KMS-11 (cell line): ENCODE results near the gene OR2T6.

Experiments used
- H2AFZ ChIP-seq: fragments of 200-600 bp; sonication (generic); 2 replicates; pipeline ENCODE4 v1.6.1; 2016; ENCODE audit warnings: antibody characterized with exemption, mixed run types, low read depth
- H3K27ac ChIP-seq: fragments of 200-600 bp; sonication (generic); 2 replicates; pipeline ENCODE4 v1.6.1; 2016; ENCODE audit warnings: mild to moderate bottlenecking, mixed run types
- H3K27me3 ChIP-seq: fragments of 200-600 bp; sonication (generic); 2 replicates; pipeline ENCODE4 v1.6.1; 2017; ENCODE audit warnings: mild to moderate bottlenecking, low read depth, mixed run types, moderate library complexity; ENCODE audit not compliant: insufficient read depth
- H3K36me3 ChIP-seq: fragments of 200-600 bp; sonication (generic); 2 replicates; pipeline ENCODE4 v1.6.1; 2017; ENCODE audit warnings: mild to moderate bottlenecking, mixed run types; ENCODE audit not compliant: insufficient read depth
- H3K4me1 ChIP-seq: fragments of 200-600 bp; sonication (generic); 2 replicates; pipeline ENCODE4 v1.6.1; 2016; ENCODE audit warnings: mild to moderate bottlenecking, low read depth, mixed run types; ENCODE audit not compliant: poor library complexity, severe bottlenecking
- H3K4me2 ChIP-seq: fragments of 200-600 bp; sonication (generic); 2 replicates; pipeline ENCODE4 v1.7.0; 2016; ENCODE audit warnings: mild to moderate bottlenecking, mixed run types
- H3K4me3 ChIP-seq: fragments of 200-600 bp; sonication (generic); IDR thresholded peaks from 2 replicates; pipeline ENCODE4 v1.6.1; 2017; ENCODE audit warnings: low read depth, low read length, mixed read lengths; ENCODE audit not compliant: insufficient read depth
- H3K79me2 ChIP-seq: fragments of 200-600 bp; sonication (generic); 2 replicates; pipeline ENCODE4 v1.6.1; 2016; ENCODE audit warnings: low read depth, mixed run types; ENCODE audit not compliant: insufficient read depth
- H3K9ac ChIP-seq: fragments of 200-600 bp; sonication (generic); 2 replicates; pipeline ENCODE4 v1.6.1; 2016; ENCODE audit warnings: mild to moderate bottlenecking, mixed run types
- H4K20me1 ChIP-seq: fragments of 200-600 bp; sonication (generic); 2 replicates; pipeline ENCODE4 v1.6.1; 2016; ENCODE audit warnings: mild to moderate bottlenecking, mixed run types; ENCODE audit not compliant: insufficient read depth
- TF ChIP-seq, protein P1 (sequence below): fragments of 200-600 bp; sonication (generic); conservative IDR thresholded peaks from 2 replicates; pipeline ENCODE4 v1.6.1; 2017; ENCODE audit warnings: low read depth, mild to moderate bottlenecking, antibody characterized with exemption, low read length, moderate library complexity, mixed read lengths

Gene OR2T6

DNA sequence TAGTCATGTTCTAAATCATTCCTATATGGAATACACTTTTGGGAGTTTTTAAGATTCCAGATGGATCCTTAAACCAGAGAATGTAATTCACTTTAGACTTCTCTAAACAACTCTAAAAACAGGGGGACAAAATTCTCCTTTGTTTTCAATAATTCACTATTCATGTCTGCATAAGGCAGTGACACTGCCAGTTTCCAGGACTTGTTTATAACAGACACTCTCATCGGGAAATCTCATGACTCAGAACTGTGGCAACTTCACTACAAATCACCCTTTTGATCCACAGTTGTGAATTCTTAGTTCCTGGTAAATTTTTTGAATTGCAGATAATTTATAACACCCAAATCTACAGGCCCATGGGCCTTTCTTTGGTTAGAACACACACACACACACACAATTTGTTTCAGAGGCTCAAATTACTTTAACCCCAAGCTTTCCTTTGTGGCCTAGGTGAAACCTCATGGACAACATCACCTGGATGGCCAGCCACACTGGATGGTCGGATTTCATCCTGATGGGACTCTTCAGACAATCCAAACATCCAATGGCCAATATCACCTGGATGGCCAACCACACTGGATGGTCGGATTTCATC is 14.3 kb upstream of the OR2T6 start, which contains the start of gene OR2T4:
OR2T4 (plus strand) TSS at position 545 of the 595 bp plus-strand sequence; CDS start at position 545, 0 bp downstream.
- TF ChIP-seq, protein P1, sequence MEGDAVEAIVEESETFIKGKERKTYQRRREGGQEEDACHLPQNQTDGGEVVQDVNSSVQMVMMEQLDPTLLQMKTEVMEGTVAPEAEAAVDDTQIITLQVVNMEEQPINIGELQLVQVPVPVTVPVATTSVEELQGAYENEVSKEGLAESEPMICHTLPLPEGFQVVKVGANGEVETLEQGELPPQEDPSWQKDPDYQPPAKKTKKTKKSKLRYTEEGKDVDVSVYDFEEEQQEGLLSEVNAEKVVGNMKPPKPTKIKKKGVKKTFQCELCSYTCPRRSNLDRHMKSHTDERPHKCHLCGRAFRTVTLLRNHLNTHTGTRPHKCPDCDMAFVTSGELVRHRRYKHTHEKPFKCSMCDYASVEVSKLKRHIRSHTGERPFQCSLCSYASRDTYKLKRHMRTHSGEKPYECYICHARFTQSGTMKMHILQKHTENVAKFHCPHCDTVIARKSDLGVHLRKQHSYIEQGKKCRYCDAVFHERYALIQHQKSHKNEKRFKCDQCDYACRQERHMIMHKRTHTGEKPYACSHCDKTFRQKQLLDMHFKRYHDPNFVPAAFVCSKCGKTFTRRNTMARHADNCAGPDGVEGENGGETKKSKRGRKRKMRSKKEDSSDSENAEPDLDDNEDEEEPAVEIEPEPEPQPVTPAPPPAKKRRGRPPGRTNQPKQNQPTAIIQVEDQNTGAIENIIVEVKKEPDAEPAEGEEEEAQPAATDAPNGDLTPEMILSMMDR: no peak
- Histone ChIP-seq H3K27ac (no peak within 1 kb of the TSS), H3K4me1 (no peaks in the 10 kb centered on the region), H3K27me3 (no peaks in the 10 kb centered on the region), H4K20me1 (no peaks in the 10 kb centered on the region), H3K36me3 (no peaks in the 10 kb centered on the region), H3K9ac (no peak within 1 kb of the TSS), H2AFZ (no peak within 1 kb of the TSS), H3K79me2 (no peaks in the 10 kb centered on the region), H3K4me2 (no peak within 1 kb of the TSS), H3K4me3 (no peak within 1 kb of the TSS)

DNA sequence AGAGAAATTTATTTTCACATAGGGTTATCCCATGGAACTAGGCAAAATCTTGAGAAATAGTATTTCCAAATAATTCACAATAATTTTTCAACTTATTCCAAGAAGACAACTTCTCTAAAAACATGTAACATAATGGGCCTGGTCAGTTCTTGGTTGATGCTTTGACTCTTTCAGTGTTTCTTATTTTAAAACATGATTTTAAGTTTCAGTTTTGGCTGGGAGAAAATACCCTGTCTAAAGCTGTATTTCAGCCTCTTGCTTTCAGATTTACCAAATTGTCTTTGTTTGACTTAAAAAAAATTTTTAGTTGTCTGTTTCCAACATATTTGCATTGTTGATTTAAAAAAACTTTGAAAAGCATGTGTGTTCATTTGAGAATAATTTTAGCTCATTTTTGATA is 8.9 kb upstream of the OR2T6 start:
- H3K36me3 ChIP-seq: no peaks in the 10 kb centered on the region
- H3K27me3 ChIP-seq: no peaks in the 10 kb centered on the region
- no peak overlapping the region for H3K27ac ChIP-seq
- no peak overlapping the region for H3K9ac ChIP-seq
- no peak overlapping the region for H3K4me2 ChIP-seq
- TF ChIP-seq, protein P1: no peak
- H3K79me2 ChIP-seq: no peaks in the 10 kb centered on the region
- no peaks in the 10 kb centered on the region for H4K20me1 ChIP-seq
- H3K4me1 ChIP-seq: no peaks in the 10 kb centered on the region
- no peak overlapping the region for H2AFZ ChIP-seq
- H3K4me3 ChIP-seq: no peak overlapping the region

DNA sequence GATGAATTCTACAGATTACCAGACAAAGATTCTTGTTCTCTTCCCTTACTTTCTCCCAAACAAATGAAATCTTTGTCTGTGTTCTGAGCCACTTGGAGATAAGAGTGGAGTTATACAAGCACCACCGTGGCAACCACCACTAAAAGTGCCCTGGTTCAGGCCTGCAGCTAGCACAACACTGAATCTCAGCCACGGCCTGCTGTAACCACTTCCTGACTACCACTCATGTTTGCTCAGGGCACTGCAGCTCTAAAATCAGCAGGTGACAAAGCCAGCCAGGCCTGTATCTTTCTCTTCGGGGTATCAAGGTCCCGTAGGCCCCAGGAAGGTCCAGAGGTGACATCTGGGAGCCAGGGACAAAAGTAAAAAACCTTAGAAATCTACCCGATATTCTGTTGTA is 3.2 kb upstream of the OR2T6 start:
- H3K27ac ChIP-seq: no peak overlapping the region
- no peaks in the 10 kb centered on the region for H3K27me3 ChIP-seq
- no peaks in the 10 kb centered on the region for H3K79me2 ChIP-seq
- H2AFZ ChIP-seq: no peak overlapping the region
- no peak overlapping the region for H3K4me3 ChIP-seq
- no peaks in the 10 kb centered on the region for H3K4me1 ChIP-seq
- no peaks in the 10 kb centered on the region for H3K36me3 ChIP-seq
- no peak overlapping the region for H3K9ac ChIP-seq
- TF ChIP-seq, protein P1: no peak
- no peak overlapping the region for H3K4me2 ChIP-seq
- H4K20me1 ChIP-seq: no peaks in the 10 kb centered on the region

DNA sequence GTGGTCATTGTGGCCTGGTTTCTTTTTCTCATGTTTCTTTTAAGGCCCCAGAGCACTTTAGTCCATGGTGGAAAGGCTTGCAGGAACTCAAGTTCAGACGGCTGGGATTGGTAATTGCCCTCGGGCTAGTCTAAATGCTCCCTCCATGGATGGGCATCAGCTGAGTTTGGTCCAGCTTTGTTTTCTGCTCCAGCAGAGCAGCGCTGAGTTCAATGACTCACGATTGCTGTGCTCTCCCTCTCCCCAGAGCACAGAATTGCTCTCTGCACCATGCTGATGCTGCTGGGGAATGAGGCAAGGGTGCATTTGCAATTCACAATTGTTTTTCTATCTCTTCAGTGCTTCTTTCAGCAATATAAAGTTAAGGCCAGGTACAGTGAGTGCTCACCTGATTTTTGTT is 1.8 kb upstream of the OR2T6 start:
- no peaks in the 10 kb centered on the region for H3K27me3 ChIP-seq
- no peaks in the 10 kb centered on the region for H3K79me2 ChIP-seq
- no peak overlapping the region for H3K4me2 ChIP-seq
- no peak overlapping the region for H3K27ac ChIP-seq
- no peak overlapping the region for H3K9ac ChIP-seq
- H2AFZ ChIP-seq: no peak overlapping the region
- H3K4me3 ChIP-seq: no peak overlapping the region
- no peaks in the 10 kb centered on the region for H3K4me1 ChIP-seq
- TF ChIP-seq, protein P1: no peak
- H3K36me3 ChIP-seq: no peaks in the 10 kb centered on the region
- H4K20me1 ChIP-seq: no peaks in the 10 kb centered on the region
